Measurements from ENCODE around the gene CMSS1.

DNA sequence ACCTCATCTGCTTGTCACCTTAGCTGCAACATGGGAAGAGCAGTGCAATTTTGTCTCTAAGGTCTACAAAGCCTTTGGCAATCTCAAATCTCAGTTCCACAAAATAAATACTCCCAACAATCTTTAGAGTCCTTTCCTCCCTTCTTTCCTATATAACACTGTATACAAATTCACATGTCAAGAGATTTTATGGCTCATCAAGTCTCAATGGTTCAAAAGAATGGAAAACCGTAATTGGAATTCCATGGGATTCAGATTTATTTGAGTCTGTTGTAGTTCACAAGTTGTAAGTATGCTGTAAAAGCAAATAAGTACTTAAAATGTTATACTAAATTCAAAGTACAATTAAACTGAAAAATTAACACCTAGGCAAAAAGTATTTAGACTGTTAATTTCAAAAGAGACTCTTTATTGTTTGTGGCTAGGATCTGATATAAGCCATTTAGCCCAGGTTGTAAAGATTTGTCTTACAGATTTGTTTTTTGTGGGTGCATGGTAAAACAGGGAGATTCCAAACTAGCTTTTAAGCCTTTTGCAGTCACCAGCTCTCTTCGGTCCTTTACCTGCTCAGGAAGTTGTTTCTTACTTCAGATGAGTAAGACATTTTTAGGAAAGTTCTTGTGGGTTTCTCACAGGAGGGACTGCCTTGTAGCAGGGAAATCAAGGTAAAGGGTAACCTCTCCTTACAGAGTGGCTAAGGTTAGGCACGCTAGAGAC is 50.1 kb downstream of the CMSS1 start:
- TF ChIP-seq, protein P1, sequence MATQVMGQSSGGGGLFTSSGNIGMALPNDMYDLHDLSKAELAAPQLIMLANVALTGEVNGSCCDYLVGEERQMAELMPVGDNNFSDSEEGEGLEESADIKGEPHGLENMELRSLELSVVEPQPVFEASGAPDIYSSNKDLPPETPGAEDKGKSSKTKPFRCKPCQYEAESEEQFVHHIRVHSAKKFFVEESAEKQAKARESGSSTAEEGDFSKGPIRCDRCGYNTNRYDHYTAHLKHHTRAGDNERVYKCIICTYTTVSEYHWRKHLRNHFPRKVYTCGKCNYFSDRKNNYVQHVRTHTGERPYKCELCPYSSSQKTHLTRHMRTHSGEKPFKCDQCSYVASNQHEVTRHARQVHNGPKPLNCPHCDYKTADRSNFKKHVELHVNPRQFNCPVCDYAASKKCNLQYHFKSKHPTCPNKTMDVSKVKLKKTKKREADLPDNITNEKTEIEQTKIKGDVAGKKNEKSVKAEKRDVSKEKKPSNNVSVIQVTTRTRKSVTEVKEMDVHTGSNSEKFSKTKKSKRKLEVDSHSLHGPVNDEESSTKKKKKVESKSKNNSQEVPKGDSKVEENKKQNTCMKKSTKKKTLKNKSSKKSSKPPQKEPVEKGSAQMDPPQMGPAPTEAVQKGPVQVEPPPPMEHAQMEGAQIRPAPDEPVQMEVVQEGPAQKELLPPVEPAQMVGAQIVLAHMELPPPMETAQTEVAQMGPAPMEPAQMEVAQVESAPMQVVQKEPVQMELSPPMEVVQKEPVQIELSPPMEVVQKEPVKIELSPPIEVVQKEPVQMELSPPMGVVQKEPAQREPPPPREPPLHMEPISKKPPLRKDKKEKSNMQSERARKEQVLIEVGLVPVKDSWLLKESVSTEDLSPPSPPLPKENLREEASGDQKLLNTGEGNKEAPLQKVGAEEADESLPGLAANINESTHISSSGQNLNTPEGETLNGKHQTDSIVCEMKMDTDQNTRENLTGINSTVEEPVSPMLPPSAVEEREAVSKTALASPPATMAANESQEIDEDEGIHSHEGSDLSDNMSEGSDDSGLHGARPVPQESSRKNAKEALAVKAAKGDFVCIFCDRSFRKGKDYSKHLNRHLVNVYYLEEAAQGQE (tag by site-specific recombination; IDR thresholded peaks at IDR 0.05), result no peak
- TF ChIP-seq ZBTB21 (tag by site-specific recombination; IDR thresholded peaks at IDR 0.05) (no peak), ZNF768 (tag by site-specific recombination; IDR thresholded peaks at IDR 0.05) (no peak), ZBTB7A (tag by site-specific recombination; IDR thresholded peaks at IDR 0.05; ENCODE audit: low read depth) (no peak), ZNF843 (tag by site-specific recombination; IDR thresholded peaks at IDR 0.05) (no peak), ZNF274 (IDR thresholded peaks at IDR 0.05; ENCODE audit: low read length) (no peak), ZNF274 (tag by site-specific recombination; IDR thresholded peaks at IDR 0.05; ENCODE audit: borderline replicate concordance) (no peak)
- TF ChIP-seq, protein P2, sequence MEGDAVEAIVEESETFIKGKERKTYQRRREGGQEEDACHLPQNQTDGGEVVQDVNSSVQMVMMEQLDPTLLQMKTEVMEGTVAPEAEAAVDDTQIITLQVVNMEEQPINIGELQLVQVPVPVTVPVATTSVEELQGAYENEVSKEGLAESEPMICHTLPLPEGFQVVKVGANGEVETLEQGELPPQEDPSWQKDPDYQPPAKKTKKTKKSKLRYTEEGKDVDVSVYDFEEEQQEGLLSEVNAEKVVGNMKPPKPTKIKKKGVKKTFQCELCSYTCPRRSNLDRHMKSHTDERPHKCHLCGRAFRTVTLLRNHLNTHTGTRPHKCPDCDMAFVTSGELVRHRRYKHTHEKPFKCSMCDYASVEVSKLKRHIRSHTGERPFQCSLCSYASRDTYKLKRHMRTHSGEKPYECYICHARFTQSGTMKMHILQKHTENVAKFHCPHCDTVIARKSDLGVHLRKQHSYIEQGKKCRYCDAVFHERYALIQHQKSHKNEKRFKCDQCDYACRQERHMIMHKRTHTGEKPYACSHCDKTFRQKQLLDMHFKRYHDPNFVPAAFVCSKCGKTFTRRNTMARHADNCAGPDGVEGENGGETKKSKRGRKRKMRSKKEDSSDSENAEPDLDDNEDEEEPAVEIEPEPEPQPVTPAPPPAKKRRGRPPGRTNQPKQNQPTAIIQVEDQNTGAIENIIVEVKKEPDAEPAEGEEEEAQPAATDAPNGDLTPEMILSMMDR (tag by site-specific recombination; IDR thresholded peaks at IDR 0.05), result no peak
